KOPT-K1 (cell line): ENCODE results near the gene RAB3C.
"Not testable (repeated sequence)": the region's sequence is repeated elsewhere in the genome, so short reads cannot be mapped to it uniquely, and the experiment has no call there.

Experiments
- H3K27ac ChIP-seq: fragments of 200-600 bp; sonication (generic); 2 replicates; pipeline ENCODE4 v1.5.1; 2016; ENCODE audit warnings: antibody characterized with exemption, mild to moderate bottlenecking, low read depth, low read length; ENCODE audit not compliant: poor library complexity, severe bottlenecking
- H3K36me3 ChIP-seq: fragments of 200-600 bp; sonication (generic); 2 replicates; pipeline ENCODE4 v1.5.1; 2017; ENCODE audit warnings: antibody characterized with exemption, mild to moderate bottlenecking, low read length, moderate library complexity; ENCODE audit not compliant: insufficient read depth
- H3K9me3 ChIP-seq: fragments of 200-600 bp; sonication (generic); 2 replicates; pipeline ENCODE4 v1.5.1; 2017; ENCODE audit warnings: antibody characterized with exemption, low read length, mild to moderate bottlenecking; ENCODE audit not compliant: insufficient read depth, poor library complexity, severe bottlenecking

RAB3C gene

DNA sequence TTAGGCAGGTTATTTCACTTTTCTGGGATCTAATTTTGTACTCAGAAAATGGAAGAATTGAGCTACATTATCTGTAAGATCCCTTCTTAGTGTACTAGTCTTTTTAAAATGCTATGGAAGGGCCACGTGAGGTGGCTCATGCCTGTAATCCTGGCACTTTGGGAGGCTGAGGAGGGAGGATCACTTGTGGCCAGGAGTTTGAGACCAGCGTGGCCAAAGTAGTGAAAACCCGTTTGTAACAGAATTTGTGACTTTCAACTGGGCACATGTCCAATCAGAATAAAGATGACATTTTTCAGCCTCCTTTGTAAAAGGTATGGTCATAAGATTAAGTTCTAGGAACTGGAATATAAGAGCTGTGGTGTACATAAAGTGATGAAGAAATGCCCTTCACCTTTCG, 3.1 kb upstream of the RAB3C start:
- H3K36me3 ChIP-seq = no peaks in the 10 kb centered on the region
- H3K27ac ChIP-seq = no peak overlapping the region
- no peaks in the 10 kb centered on the region for H3K9me3 ChIP-seq

GRCh38 chr5:58582019-58582802, 664 bp upstream of the RAB3C start:
- no peaks in the 10 kb centered on the region for H3K36me3 ChIP-seq
- H3K27ac ChIP-seq = no peak overlapping the region
- no peaks in the 10 kb centered on the region for H3K9me3 ChIP-seq

- Histone ChIP-seq H3K27ac (no peak overlapping the region), H3K9me3 (no peaks in the 10 kb centered on the region), H3K36me3 (no peaks in the 10 kb centered on the region)
Measured at GRCh38 chr5:58595952-58596351, 13.1 kb downstream of the RAB3C start.

- Histone ChIP-seq H3K36me3 (no peaks in the 10 kb centered on the region), H3K9me3 (no peaks in the 10 kb centered on the region), H3K27ac (no peak overlapping the region)
Measured at GRCh38 chr5:58598440-58598839, 15.6 kb downstream of the RAB3C start.

GRCh38 chr5:58599217-58599616, 16.3 kb downstream of the RAB3C start:
- H3K36me3 ChIP-seq = no peaks in the 10 kb centered on the region
- H3K27ac ChIP-seq = no peak overlapping the region
- H3K9me3 ChIP-seq = no peaks in the 10 kb centered on the region

DNA sequence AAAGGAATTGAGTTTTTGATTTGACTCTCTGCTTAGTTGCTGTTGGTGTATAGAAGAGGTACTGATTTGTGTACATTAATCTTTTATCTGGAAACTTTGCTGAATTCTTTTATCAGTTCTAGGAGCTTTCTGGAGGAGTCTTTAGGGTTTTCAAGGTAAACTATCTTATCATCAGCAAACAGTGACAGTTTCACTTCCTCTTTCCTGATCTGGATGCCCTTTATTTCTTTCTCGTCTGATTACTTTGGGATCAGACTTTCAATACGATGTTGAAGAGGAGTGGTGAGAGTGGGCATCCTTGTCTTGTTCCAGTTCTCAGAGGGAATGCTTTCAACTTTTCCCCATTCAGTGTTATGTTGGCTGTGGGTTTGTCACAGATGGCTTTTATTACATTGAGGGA, 17.7 kb downstream of the RAB3C start:
- H3K27ac ChIP-seq, H3K9me3 ChIP-seq, H3K36me3 ChIP-seq: not testable (repeated sequence)

- H3K9me3 ChIP-seq, H3K27ac ChIP-seq, H3K36me3 ChIP-seq: not testable (repeated sequence)
Measured at GRCh38 chr5:58602889-58603288, 20.0 kb downstream of the RAB3C start.

GRCh38 chr5:58606064-58606463, 23.2 kb downstream of the RAB3C start:
- H3K27ac ChIP-seq = no peak overlapping the region
- H3K9me3 ChIP-seq = no peaks in the 10 kb centered on the region
- no peaks in the 10 kb centered on the region for H3K36me3 ChIP-seq

- no peaks in the 10 kb centered on the region for H3K9me3 ChIP-seq
- no peak overlapping the region for H3K27ac ChIP-seq
- no peaks in the 10 kb centered on the region for H3K36me3 ChIP-seq
Measured at GRCh38 chr5:58615972-58616371, 33.1 kb downstream of the RAB3C start.

DNA sequence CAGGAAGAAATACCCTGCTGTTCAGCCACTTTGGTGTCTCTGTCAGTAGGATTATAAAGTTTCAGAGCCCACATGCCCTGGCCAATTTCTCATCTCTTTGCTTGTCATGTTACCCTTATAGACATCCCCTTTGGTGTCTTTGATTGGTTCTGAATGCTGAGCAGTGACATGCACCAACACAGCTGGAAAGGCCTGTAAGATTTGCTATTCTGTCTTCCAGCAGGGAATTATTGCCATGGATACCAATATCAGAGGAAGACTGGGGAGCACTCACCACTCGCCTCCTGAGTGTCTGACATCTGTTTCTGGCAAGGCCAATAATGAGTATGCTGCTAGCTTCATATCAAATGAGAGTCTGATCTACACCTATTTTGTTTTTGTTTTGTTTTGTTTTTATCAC, 34.4 kb downstream of the RAB3C start:
- H3K9me3 ChIP-seq = no peaks in the 10 kb centered on the region
- H3K36me3 ChIP-seq = no peaks in the 10 kb centered on the region
- no peak overlapping the region for H3K27ac ChIP-seq

DNA sequence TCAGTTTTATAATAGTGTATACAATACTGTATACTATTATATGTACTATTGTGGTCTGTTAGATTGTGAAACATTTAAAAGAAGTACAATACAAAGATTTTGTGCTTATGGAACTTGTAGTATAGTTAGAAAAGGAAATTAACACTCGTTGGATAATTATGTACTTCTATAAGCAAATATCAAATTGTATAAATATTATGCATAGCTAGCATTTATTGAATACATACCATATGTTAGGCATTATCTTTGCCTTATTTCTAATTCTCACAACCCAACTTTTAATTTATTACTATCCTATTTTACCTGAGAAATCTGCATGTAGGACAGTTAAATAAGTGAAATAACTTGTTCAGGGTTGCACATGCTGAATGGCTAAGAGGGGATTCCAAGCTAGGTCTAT, 37.5 kb downstream of the RAB3C start:
- Histone ChIP-seq H3K36me3 (no peaks in the 10 kb centered on the region), H3K27ac (no peak overlapping the region), H3K9me3 (no peaks in the 10 kb centered on the region)

GRCh38 chr5:58622936-58623871, 40.3 kb downstream of the RAB3C start:
- Histone ChIP-seq H3K9me3 (no peaks in the 10 kb centered on the region), H3K27ac (no peak overlapping the region), H3K36me3 (no peaks in the 10 kb centered on the region)

- no peaks in the 10 kb centered on the region for H3K9me3 ChIP-seq
- no peak overlapping the region for H3K27ac ChIP-seq
Measured at GRCh38 chr5:58628626-58629025, 45.8 kb downstream of the RAB3C start.

GRCh38 chr5:58629271-58630159, 46.6 kb downstream of the RAB3C start:
- Histone ChIP-seq H3K36me3 (no peaks in the 10 kb centered on the region), H3K27ac (no peak overlapping the region), H3K9me3 (no peaks in the 10 kb centered on the region)

More at GRCh38 chr5:58628626-58629025, 45.8 kb downstream of the RAB3C start:
- H3K36me3 ChIP-seq = no peaks in the 10 kb centered on the region

DNA sequence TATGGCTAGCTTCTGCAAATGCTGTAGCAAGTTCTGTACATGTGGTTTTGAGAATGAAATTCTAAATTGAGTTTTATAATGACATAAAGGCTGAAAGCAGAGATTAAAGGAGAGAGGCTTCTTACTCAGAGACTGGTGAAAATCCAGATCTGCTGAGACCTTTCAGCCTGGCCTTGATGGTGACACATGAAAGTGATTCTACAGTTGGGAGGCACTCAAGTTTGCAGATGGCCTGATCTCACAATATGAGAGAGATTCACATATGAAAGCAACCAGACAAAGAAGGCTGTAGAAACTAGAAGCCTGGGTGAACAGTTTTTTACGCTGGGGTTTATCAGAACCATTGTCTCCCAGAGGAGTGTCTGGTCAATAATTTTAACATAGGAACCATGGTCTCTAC, 49.0 kb downstream of the RAB3C start:
- Histone ChIP-seq H3K36me3 (no peaks in the 10 kb centered on the region), H3K9me3 (no peaks in the 10 kb centered on the region)

More for the DNA sequence above, 49.0 kb downstream of the RAB3C start:
- no peak overlapping the region for H3K27ac ChIP-seq
